GM19372 (cell line): ENCODE measurements around the gene TRPV3.
"Not testable (repeated sequence)": the region's sequence is repeated elsewhere in the genome, so short reads cannot be mapped to it uniquely, and the experiment has no call there.

Experiments used
- ATAC-seq: cut with Tn5 transposase; IDR thresholded peaks from one replicate; pipeline ENCODE4 v1.9.1; 2021; ENCODE audit warnings: mild to moderate bottlenecking, low read depth, moderate library complexity; ENCODE audit not compliant: unreplicated experiment

Gene TRPV3

GRCh38 chr17:3475812-3476610 lies 81.6 kb downstream of the TRPV3 start, which contains the start of gene ASPA:
ASPA (plus strand) TSS chr17:3475997; CDS start chr17:3476160, 163 bp downstream.
- no peak for ATAC-seq

GRCh38 chr17:3475251-3475685 lies 82.3 kb downstream of the TRPV3 start:
- ATAC-seq = no peak

GRCh38 chr17:3474212-3474611 lies 83.4 kb downstream of the TRPV3 start:
- ATAC-seq = no peak

- ATAC-seq = no peak
These were observed 85.5 kb downstream of the TRPV3 start for GRCh38 chr17:3472137-3472536.

GRCh38 chr17:3471599-3471998 lies 86.0 kb downstream of the TRPV3 start, which contains the start of gene SPATA22:
SPATA22 (minus strand) TSS chr17:3471819; CDS start chr17:3469325, 2,494 bp downstream.
- ATAC-seq = no peak

DNA sequence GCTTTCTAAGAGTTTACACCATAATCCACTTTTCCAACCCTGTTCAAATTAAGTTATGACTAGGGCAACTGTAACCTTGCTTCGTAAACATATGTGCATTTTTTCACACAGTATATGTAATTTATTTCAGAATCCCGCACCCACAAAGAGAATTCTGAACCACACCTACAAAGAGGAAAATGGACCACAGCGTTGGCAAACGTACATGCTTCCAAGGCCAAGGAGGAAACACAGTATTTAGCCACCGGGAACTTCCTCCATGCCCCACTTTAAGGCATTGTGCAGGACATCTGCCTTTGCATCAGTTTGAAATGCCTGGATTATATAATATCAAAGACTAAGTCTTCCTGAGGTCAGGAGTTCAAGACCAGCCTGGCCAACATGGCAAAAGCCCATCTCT lies 88.1 kb downstream of the TRPV3 start:
- no peak for ATAC-seq

DNA sequence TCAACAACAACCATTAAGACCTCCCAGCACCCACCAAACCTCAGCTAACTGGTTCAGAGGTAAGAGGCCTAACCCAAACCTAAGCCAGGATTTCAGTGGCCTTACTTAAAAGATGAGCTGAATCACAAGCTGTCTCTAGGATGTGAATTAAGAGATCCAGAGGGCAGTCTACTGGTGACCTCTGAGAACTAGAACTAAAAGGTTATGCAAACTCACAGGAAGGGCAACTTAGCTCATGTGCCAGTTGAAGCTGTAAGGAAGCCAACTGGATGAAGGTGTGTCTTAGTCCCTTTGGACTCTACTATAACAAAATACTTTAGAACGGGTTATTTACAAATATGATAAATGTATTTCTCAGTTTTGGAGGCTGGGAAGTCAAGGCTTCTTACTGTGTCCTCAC lies 91.3 kb downstream of the TRPV3 start:
- not testable (repeated sequence) for ATAC-seq
